GM19023 (cell line): ENCODE results near the gene AKR1E2.

Experiments
- ATAC-seq: cut with Tn5 transposase; IDR thresholded peaks from one replicate; pipeline ENCODE4 v1.9.1; 2021; ENCODE audit warnings: mild to moderate bottlenecking, moderate library complexity; ENCODE audit not compliant: unreplicated experiment

The AKR1E2 gene

GRCh38 chr10:4843525-4844180 lies 17.6 kb downstream of the AKR1E2 start:
- no peak for ATAC-seq

- ATAC-seq: no peak
Measured at GRCh38 chr10:4844864-4845263, 18.9 kb downstream of the AKR1E2 start.

- ATAC-seq: no peak
Measured at GRCh38 chr10:4845766-4846165, 19.8 kb downstream of the AKR1E2 start.

- no peak for ATAC-seq
Measured at GRCh38 chr10:4846775-4847174, 20.8 kb downstream of the AKR1E2 start.

- no peak for ATAC-seq
Measured at GRCh38 chr10:4847561-4848355, 21.8 kb downstream of the AKR1E2 start.

GRCh38 chr10:4848356-4849041 lies 22.5 kb downstream of the AKR1E2 start:
- ATAC-seq: no peak

- no peak for ATAC-seq
Measured at GRCh38 chr10:4849042-4849402, 23.0 kb downstream of the AKR1E2 start.

GRCh38 chr10:4849555-4850242 lies 23.7 kb downstream of the AKR1E2 start:
- ATAC-seq: peak; percentile 92

- no peak for ATAC-seq
Measured at GRCh38 chr10:4850397-4850796, 24.4 kb downstream of the AKR1E2 start.

GRCh38 chr10:4851176-4851575 lies 25.2 kb downstream of the AKR1E2 start:
- ATAC-seq: no peak

- ATAC-seq: no peak
Measured at GRCh38 chr10:4851846-4852245, 25.8 kb downstream of the AKR1E2 start.

- no peak for ATAC-seq
Measured at GRCh38 chr10:4865945-4866661, 40.1 kb downstream of the AKR1E2 start.

GRCh38 chr10:4867109-4867519 lies 41.1 kb downstream of the AKR1E2 start:
- no peak for ATAC-seq

- no peak for ATAC-seq
Measured at GRCh38 chr10:4867520-4868356, 41.7 kb downstream of the AKR1E2 start.

GRCh38 chr10:4868357-4868657 lies 42.3 kb downstream of the AKR1E2 start:
- no peak for ATAC-seq

GRCh38 chr10:4882704-4883078 lies 56.7 kb downstream of the AKR1E2 start:
- no peak for ATAC-seq

GRCh38 chr10:4883079-4883739 lies 57.2 kb downstream of the AKR1E2 start:
- ATAC-seq: no peak

GRCh38 chr10:4885162-4885561 lies 59.2 kb downstream of the AKR1E2 start:
- no peak for ATAC-seq

GRCh38 chr10:4887501-4887900 lies 61.5 kb downstream of the AKR1E2 start:
- no peak for ATAC-seq

- no peak for ATAC-seq
Measured at GRCh38 chr10:4888236-4888635, 62.2 kb downstream of the AKR1E2 start.
